GM21529 (cell line): ENCODE results near the gene GBGT1.

Experiments used
- ATAC-seq: cut with Tn5 transposase; IDR thresholded peaks from one replicate; pipeline ENCODE4 v1.9.1; 2021; ENCODE audit not compliant: unreplicated experiment

Gene GBGT1

GRCh38 chr9:133117271-133118178 lies 46.2 kb downstream of the GBGT1 start:
- no peak for ATAC-seq

DNA sequence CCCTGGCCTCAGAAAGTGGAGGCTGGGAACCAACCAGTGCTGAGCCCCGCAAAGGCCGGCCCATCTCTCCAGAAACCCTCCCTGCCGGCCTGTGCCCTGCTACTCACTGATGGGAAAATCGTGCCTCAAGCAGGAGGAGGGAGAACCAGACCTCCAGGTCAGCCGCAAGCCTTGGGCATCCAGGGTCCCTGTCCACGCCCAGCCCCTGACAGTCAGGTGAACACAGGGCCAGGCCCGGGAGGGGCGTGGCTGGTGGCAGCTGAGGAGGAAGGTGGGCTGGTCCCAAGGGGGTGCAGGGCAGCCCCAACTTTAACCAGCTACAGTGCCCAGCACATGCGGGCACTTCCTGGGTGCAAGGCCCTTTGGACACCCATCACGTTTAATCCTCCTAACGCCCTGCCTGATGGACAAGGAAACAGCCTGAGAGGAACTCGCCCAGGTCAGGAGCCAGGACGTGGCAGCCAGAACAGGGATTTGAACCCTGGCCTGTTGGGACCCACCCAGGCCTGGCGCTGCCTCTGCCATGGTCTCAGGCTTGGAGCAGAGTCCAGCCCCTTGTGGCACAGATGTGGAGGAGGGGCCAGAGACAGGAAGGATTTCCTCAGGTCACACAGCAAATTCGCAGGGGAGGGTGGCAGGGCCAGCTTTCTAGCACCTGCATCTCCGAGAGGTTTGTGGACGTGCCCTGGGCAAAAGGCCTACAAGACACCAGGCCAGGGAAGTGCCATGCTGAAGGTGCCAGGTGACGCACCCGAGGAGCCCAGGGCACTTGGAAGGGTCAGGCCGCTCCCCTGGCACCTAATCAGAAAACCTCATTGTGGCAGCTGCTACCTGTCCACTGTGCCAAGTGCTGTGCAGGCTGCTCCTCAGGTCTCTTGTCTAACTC lies 47.1 kb downstream of the GBGT1 start:
- ATAC-seq = no peak

GRCh38 chr9:133115604-133116345 lies 47.9 kb downstream of the GBGT1 start:
- peak; percentile 81 for ATAC-seq

GRCh38 chr9:133114886-133115603 lies 48.7 kb downstream of the GBGT1 start:
- ATAC-seq = no peak

GRCh38 chr9:133113949-133114885 lies 49.5 kb downstream of the GBGT1 start:
- no peak for ATAC-seq

- ATAC-seq = no peak
Observed at GRCh38 chr9:133113163-133113948, 50.4 kb downstream of the GBGT1 start.

GRCh38 chr9:133112663-133113026 lies 51.1 kb downstream of the GBGT1 start:
- no peak for ATAC-seq

DNA sequence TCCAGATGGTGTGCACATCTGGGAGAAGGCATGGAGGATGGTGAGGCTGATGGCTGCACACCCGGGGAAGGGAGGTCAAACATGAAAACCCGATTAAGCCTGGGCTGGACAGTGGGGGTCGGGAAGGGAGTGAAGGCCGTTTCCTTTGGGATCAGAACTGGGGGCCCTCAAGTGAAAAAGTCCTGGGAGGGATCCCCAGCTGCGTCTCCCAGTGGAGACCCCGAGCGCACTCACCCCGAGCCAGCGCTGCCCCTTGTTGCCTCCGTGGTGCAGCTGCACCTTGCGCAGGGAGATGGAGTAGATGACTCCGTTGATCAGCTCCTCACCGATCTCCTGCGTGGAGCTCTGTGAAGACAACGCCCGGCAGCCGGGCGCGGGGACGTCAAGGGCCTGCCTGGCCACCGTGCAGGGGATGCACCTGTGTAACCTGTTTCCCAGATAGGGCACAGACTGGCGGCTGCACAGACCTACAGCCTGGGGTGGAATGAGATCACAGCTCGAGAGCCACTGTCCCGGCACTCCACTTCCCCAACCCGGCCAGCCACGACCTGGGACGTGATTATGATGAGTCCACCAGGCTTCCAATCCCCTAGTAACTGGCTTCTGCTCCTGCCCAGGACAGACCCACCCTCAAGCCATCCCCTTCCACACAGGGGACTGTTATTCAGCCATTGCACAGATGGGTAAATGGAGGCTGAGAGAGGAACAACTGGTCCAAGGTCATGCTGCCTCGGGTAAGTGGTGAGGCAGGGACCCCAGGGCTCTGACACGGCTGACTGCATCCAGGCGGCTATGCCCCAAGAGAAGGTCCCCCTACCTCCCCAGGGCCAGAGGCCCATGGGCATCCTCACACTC lies 51.7 kb downstream of the GBGT1 start:
- ATAC-seq = no peak

GRCh38 chr9:133109931-133110650 lies 53.6 kb downstream of the GBGT1 start:
- no peak for ATAC-seq

DNA sequence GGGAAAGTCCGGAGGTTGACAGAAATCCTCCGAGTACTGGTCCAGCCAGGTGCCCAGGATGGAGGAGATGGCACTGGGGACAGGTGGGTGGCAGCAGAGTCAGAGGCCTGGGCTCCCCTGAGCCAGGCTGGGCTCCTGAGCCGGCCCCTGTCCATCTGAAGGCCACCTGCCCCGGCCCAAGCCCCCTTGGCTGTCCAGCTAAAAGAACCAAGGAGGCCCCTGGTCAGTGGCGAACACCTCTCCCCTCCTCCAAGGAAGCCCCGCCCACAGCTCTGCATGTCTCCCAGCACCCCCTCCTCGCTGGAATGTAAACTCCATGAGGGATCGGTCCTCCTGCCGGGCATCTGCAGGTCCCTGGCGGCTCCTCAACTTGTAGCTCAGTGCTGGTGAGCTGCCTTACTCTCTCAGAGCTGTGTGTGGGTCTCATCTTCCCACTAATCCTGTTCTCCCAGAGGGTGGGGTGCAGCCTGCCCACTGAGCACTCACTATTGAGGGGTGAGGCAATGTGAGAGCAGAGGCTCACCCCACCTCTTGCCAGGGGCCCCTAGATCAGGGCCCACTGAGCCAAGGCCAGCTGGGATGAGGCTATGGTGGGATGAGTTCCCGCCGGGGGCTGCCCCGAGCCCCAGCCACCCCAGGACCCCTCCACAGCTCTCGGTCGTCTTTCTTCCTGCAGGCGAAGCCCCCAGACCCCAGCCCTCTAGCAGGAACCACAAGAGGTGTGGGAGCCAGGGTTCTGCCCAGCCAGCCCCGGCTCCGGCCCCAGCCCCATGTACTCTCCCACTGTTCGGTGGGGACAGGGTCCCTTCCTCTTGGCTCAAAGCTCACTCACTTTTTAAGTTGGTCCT lies 54.7 kb downstream of the GBGT1 start:
- ATAC-seq = no peak

GRCh38 chr9:133107961-133108793 lies 55.5 kb downstream of the GBGT1 start:
- ATAC-seq = no peak

GRCh38 chr9:133107245-133107722 lies 56.4 kb downstream of the GBGT1 start:
- no peak for ATAC-seq

- no peak for ATAC-seq
Observed at GRCh38 chr9:133106511-133107244, 57.0 kb downstream of the GBGT1 start.

- no peak for ATAC-seq
Observed at GRCh38 chr9:133105461-133105770, 58.3 kb downstream of the GBGT1 start.
